Activated T-helper 2 cell treated with anti-CD3 and anti-CD28 coated beads, Interferon-gamma antibody, Interleukin-2, Interleukin-4, amounts not matched to agents 10 μg/mL and 5 μg/mL and 100 μg/mL, durations not matched to agents 14 hours and 24 hours and 36 hours (primary cell): ENCODE measurements around the gene CTAGE9. TPM values are rescaled to one million over a fixed set of nuclear protein-coding genes. Genes with fewer than 3 reads are reported as not detected.
"Not testable (repeated sequence)": the region's sequence is repeated elsewhere in the genome, so short reads cannot be mapped to it uniquely, and the experiment has no call there.

Experiments
- DNase-seq: peaks from one replicate; pipeline ENCODE4 v3.0.0; 2021; ENCODE audit warnings: low spot score
- H3K27ac Mint-ChIP-seq: one replicate; pipeline ENCODE4 v1.8.0; 2021; ENCODE audit warnings: mixed read lengths
- H3K27me3 Mint-ChIP-seq: one replicate; pipeline ENCODE4 v1.8.0; 2021; ENCODE audit warnings: low read depth, mixed read lengths
- H3K36me3 Mint-ChIP-seq: one replicate; pipeline ENCODE4 v1.8.0; 2021; ENCODE audit warnings: low read depth, mixed read lengths
- H3K4me1 Mint-ChIP-seq: one replicate; pipeline ENCODE4 v1.8.0; 2021; ENCODE audit warnings: low read depth, mixed read lengths
- H3K4me3 Mint-ChIP-seq: one replicate; pipeline ENCODE4 v1.8.0; 2021; ENCODE audit warnings: low read depth, mild to moderate bottlenecking, moderate library complexity, mixed read lengths
- H3K9me3 Mint-ChIP-seq: one replicate; pipeline ENCODE4 v1.8.0; 2021; ENCODE audit warnings: mixed read lengths
- intact Hi-C: fragments of 100-400 bp; cut with micrococcal nuclease; formaldehyde crosslinking; loops from one replicate; pipeline ENCODE4 v1.15.1; 2023
- total RNA-seq: library from RNA; stranded (reverse); gene quantifications from 2 replicates; pipeline ENCODE4 v1.2.3, GENCODE V29; 2022

Gene CTAGE9
- total RNA-seq, 1 donor from 2014 or later, result not detected

- peaks cover 33% of the 10 kb centered on the region for H3K36me3 Mint-ChIP-seq
These were observed 10.3 kb upstream of the CTAGE9 start for GRCh38 chr6:131721161-131721560.

GRCh38 chr6:131717836-131718542 lies 7.2 kb upstream of the CTAGE9 start:
- H3K4me3 Mint-ChIP-seq, result no peak overlapping the region

More at GRCh38 chr6:131721161-131721560, 10.3 kb upstream of the CTAGE9 start:
- no peak for DNase-seq
- intact Hi-C loops, result no loop called here
- Mint-ChIP-seq H3K4me3 (no peak overlapping the region), H3K27me3 (no peaks in the 10 kb centered on the region), H3K27ac (no peak overlapping the region), H3K9me3 (no peaks in the 10 kb centered on the region), H3K4me1 (peaks cover 8% of the 10 kb centered on the region)

GRCh38 chr6:131715567-131715966 lies 4.8 kb upstream of the CTAGE9 start:
- H3K27ac Mint-ChIP-seq, H3K9me3 Mint-ChIP-seq, DNase-seq, H3K4me1 Mint-ChIP-seq, H3K36me3 Mint-ChIP-seq, H3K27me3 Mint-ChIP-seq, H3K4me3 Mint-ChIP-seq, intact Hi-C loops: not testable (repeated sequence)

More at GRCh38 chr6:131717836-131718542, 7.2 kb upstream of the CTAGE9 start:
- no peaks in the 10 kb centered on the region for H3K27me3 Mint-ChIP-seq
- DNase-seq, result no peak
- H3K36me3 Mint-ChIP-seq, result peaks cover 17% of the 10 kb centered on the region
- H3K9me3 Mint-ChIP-seq, result no peaks in the 10 kb centered on the region
- intact Hi-C loops, result no loop called here
- no peak overlapping the region for H3K27ac Mint-ChIP-seq
- H3K4me1 Mint-ChIP-seq, result no peaks in the 10 kb centered on the region

- intact Hi-C loops, DNase-seq, H3K4me3 Mint-ChIP-seq, H3K27me3 Mint-ChIP-seq, H3K27ac Mint-ChIP-seq, H3K4me1 Mint-ChIP-seq, H3K9me3 Mint-ChIP-seq, H3K36me3 Mint-ChIP-seq: not testable (repeated sequence)
These were observed 6.9 kb downstream of the CTAGE9 start for GRCh38 chr6:131703905-131704304.

- not testable (repeated sequence) for H3K4me3 Mint-ChIP-seq
These were observed 10.0 kb downstream of the CTAGE9 start for GRCh38 chr6:131700851-131701250.

GRCh38 chr6:131696956-131697355 lies 13.9 kb downstream of the CTAGE9 start:
- Mint-ChIP-seq H3K27me3 (no peaks in the 10 kb centered on the region), H3K4me3 (no peak overlapping the region), H3K27ac (no peak overlapping the region), H3K4me1 (peaks cover 14% of the 10 kb centered on the region), H3K9me3 (no peaks in the 10 kb centered on the region), H3K36me3 (peaks cover 19% of the 10 kb centered on the region)
- intact Hi-C loops, result no loop called here
- no peak for DNase-seq

More at GRCh38 chr6:131700851-131701250, 10.0 kb downstream of the CTAGE9 start:
- H3K27me3 Mint-ChIP-seq, H3K4me1 Mint-ChIP-seq, H3K27ac Mint-ChIP-seq, DNase-seq, intact Hi-C loops, H3K9me3 Mint-ChIP-seq: not testable (repeated sequence)
- peaks cover 15% of the 10 kb centered on the region for H3K36me3 Mint-ChIP-seq

- Mint-ChIP-seq H3K27me3 (no peaks in the 10 kb centered on the region), H3K27ac (no peak overlapping the region), H3K4me1 (peaks cover 21% of the 10 kb centered on the region), H3K9me3 (no peaks in the 10 kb centered on the region), H3K4me3 (no peak overlapping the region), H3K36me3 (peaks cover 35% of the 10 kb centered on the region)
- intact Hi-C loops, result no loop called here
- DNase-seq, result no peak
These were observed 15.9 kb downstream of the CTAGE9 start for GRCh38 chr6:131694832-131695426.

GRCh38 chr6:131693384-131693783 lies 17.4 kb downstream of the CTAGE9 start:
- intact Hi-C loops, result no loop called here
- peaks cover 46% of the 10 kb centered on the region for H3K36me3 Mint-ChIP-seq
- no peak overlapping the region for H3K4me3 Mint-ChIP-seq
- no peak for DNase-seq
- no peak overlapping the region for H3K27ac Mint-ChIP-seq
- H3K4me1 Mint-ChIP-seq, result peaks cover 34% of the 10 kb centered on the region
- no peaks in the 10 kb centered on the region for H3K27me3 Mint-ChIP-seq
- peaks cover 7% of the 10 kb centered on the region for H3K9me3 Mint-ChIP-seq

- Mint-ChIP-seq H3K9me3 (peaks cover 7% of the 10 kb centered on the region), H3K4me1 (peaks cover 36% of the 10 kb centered on the region), H3K36me3 (peaks cover 46% of the 10 kb centered on the region), H3K27me3 (no peaks in the 10 kb centered on the region), H3K4me3 (no peak overlapping the region), H3K27ac (no peak overlapping the region)
- intact Hi-C loops, result no loop called here
- DNase-seq, result no peak
These were observed 18.2 kb downstream of the CTAGE9 start for GRCh38 chr6:131692589-131692988.

GRCh38 chr6:131692031-131692430 lies 18.8 kb downstream of the CTAGE9 start:
- DNase-seq, result no peak
- Mint-ChIP-seq H3K36me3 (peaks cover 47% of the 10 kb centered on the region), H3K27me3 (no peaks in the 10 kb centered on the region), H3K4me3 (no peak overlapping the region), H3K27ac (no peak overlapping the region), H3K4me1 (peaks cover 40% of the 10 kb centered on the region), H3K9me3 (peaks cover 7% of the 10 kb centered on the region)
- intact Hi-C loops, result no loop called here

- intact Hi-C loops, result loop anchor here (1.0 to 10.0 kb wide), 9 partner anchors 31 to 807 kb away; partner anchors contain the start of gene ENPP1
- peak overlapping the region; percentile 37 for H3K4me3 Mint-ChIP-seq
- peaks cover 60% of the 10 kb centered on the region for H3K36me3 Mint-ChIP-seq
- no peaks in the 10 kb centered on the region for H3K27me3 Mint-ChIP-seq
- H3K9me3 Mint-ChIP-seq, result peaks cover 7% of the 10 kb centered on the region
- peak overlapping the region; percentile 81 for H3K27ac Mint-ChIP-seq
- DNase-seq, result no peak
- H3K4me1 Mint-ChIP-seq, result peaks cover 56% of the 10 kb centered on the region
These were observed 22.5 kb downstream of the CTAGE9 start for GRCh38 chr6:131688286-131688685.

- H3K4me3 Mint-ChIP-seq, result no peak overlapping the region
- H3K27ac Mint-ChIP-seq, result peak overlapping the region; percentile 84
- no peaks in the 10 kb centered on the region for H3K27me3 Mint-ChIP-seq
- H3K9me3 Mint-ChIP-seq, result peaks cover 7% of the 10 kb centered on the region
- H3K4me1 Mint-ChIP-seq, result peaks cover 61% of the 10 kb centered on the region
- no peak for DNase-seq
- H3K36me3 Mint-ChIP-seq, result peaks cover 67% of the 10 kb centered on the region
- intact Hi-C loops, result loop anchor here (5.0 to 10.0 kb wide), 3 partner anchors 120 to 808 kb away; partner anchors contain the start of gene ENPP1
These were observed 23.8 kb downstream of the CTAGE9 start for GRCh38 chr6:131687022-131687421.

- H3K27ac Mint-ChIP-seq, result peak overlapping the region; percentile 68
- no peak for DNase-seq
- H3K4me1 Mint-ChIP-seq, result peaks cover 62% of the 10 kb centered on the region
- H3K4me3 Mint-ChIP-seq, result no peak overlapping the region
- peaks cover 66% of the 10 kb centered on the region for H3K36me3 Mint-ChIP-seq
- H3K27me3 Mint-ChIP-seq, result no peaks in the 10 kb centered on the region
- intact Hi-C loops, result loop anchor here (1.0 to 10.0 kb wide), 4 partner anchors 122 to 809 kb away; partner anchors contain the start of gene ENPP1
- H3K9me3 Mint-ChIP-seq, result peaks cover 15% of the 10 kb centered on the region
These were observed 25.5 kb downstream of the CTAGE9 start for GRCh38 chr6:131685266-131685780.
